ENCODE results near the gene KCNK18.

Gene KCNK18

GRCh38 chr10:117248750-117249465 lies 51.6 kb downstream of the KCNK18 start:
- in situ Hi-C loops (cut with MboI; ENCODE audit: low sequenced_read_pairs) = no loop called here

DNA sequence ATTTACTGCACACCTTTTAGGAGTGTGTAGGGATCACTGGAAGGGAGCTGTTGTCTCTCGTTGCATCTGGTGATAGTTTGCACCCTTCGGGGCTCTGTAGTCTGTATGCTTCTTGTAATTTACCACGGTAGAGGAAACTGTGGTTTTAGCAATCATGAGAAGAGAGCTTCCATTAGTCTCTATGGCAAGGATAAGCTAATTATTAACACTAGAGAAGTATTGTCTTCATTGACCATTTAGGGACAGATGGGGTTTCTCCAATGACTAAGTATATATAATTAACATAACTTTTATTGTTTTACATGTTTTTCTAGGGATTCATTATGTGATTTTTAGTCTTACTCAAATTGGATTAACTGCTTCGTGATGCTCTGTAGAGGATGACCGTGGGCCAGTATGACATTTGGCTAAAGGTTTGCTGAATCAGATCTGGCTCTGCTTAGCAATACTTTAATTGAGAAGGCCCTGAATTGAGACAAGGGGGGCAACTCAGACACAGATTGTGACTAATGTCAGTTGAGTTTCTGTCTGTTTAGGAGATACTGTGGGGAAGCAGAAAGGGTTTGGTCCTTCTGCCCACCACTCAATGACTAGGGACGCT lies 52.3 kb downstream of the KCNK18 start:
- in situ Hi-C loops (cut with MboI; ENCODE audit: low sequenced_read_pairs) = no loop called here

DNA sequence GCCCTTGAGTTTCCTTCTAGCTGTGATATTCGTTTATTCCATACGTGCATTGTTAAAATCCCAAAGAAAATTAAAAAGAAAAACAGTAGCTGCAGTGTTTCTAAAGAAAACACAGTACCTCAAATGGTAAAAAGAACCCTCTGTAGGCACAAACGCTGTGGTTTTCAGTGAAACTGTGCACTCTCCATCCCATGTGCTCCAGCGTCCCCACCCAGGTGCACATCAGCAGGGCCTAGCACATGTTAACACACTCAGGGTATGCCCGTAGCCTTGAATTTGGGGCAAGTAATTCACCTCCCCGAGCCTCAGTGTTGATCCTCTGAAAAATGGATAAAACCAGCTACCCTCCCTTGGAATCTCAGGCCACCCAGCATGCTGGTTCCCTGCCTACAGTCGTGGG lies 53.1 kb downstream of the KCNK18 start:
- in situ Hi-C loops (cut with MboI; ENCODE audit: low sequenced_read_pairs) = no loop called here

- in situ Hi-C loops (cut with MboI; ENCODE audit: low sequenced_read_pairs) = no loop called here
Measured at GRCh38 chr10:117253908-117254307, 56.6 kb downstream of the KCNK18 start.

DNA sequence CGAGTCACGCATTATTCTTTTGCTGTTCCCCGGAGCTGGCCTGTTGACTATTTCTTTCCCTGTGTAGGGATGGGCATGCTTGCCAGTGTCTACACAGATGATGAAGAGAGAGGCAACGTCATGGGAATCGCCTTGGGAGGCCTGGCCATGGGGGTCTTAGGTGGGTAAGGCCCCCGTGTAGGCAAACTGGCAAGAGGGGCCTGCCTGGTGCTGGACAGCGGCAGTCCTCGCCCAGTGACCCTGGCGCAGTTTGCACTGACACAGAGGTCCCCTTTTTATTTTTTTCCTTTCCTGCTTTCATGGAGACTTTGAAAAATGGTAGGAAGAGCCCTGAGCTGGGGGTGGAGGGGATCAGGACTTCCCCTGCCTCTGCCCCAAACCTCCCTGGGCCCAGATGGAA lies 57.0 kb downstream of the KCNK18 start:
- in situ Hi-C loops (cut with MboI; ENCODE audit: low sequenced_read_pairs) = no loop called here

DNA sequence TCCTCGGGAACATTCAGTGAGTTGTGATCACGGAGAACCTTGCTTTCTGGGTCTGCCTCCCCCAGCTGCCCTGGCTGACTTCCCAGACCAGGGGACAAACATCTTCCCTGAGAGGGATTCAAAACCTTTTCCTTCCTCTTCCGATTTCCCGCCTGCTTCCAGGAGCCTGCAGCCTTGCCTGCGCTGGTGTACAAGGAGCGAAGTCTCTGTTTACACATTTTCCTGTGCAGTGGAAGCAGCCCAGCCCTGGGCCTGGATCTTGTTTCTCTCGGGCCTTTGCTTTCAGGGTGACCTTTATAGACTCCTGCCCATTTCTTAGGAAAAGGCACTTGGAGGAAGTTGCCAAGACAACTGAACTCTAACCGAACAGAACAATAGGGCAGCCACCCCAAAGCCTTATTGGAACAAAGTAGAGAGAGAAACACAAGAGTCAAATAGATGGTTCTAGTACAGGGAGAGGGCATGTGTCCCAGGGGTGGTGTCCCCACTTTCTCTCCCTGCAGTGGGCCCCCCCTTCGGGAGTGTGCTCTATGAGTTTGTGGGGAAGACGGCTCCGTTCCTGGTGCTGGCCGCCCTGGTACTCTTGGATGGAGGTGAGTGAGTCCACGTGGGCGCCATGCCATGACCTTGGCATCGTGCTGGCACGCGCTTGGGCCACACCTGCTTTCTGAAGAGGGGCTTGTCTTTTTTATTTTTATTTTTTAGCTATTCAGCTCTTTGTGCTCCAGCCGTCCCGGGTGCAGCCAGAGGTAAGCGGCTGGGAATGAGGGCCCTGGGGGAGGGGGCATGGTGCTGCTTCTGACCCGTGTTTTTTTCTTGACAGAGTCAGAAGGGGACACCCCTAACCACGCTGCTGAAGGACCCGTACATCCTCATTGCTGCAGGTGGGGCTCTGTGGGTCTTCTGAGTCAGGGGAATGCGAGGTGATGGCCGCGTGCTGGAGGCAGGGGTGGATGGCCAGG lies 57.8 kb downstream of the KCNK18 start:
- in situ Hi-C loops (cut with MboI; ENCODE audit: low sequenced_read_pairs) = no loop called here

DNA sequence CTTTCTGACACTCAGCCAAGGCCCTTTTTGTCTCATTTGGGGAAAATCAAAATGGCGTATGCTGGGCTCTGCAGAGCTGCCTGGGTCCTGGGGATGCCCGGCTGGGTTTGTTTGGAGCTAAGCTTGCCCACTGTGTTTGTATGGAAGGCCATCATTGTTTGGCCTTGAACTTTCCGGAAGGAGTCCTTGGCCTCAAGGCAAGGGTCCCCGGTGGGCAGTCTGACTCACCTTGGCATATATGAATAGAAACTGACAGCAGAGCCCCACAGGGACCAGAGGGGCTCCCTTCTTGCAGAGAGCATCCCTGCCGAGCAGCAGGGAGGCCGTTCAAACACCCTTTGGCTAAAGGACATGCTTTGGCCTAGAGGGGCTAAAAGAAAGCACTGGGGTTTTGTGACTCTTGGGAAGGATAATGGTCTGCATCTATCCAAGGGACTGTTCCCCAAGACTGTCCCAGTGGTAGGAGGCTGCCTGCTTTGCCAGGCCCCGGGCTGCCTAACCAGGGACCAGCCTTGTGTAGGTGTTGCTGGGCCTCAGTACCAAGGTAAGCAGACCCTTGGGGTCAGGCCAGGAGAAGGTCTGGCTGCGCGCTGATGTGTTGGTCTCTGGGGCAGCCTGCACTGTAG lies 58.7 kb downstream of the KCNK18 start:
- in situ Hi-C loops (cut with MboI; ENCODE audit: low sequenced_read_pairs) = no loop called here

GRCh38 chr10:117256910-117257309 lies 59.6 kb downstream of the KCNK18 start:
- in situ Hi-C loops (cut with MboI; ENCODE audit: low sequenced_read_pairs) = no loop called here

GRCh38 chr10:117257721-117258120 lies 60.4 kb downstream of the KCNK18 start:
- in situ Hi-C loops (cut with MboI; ENCODE audit: low sequenced_read_pairs) = no loop called here

DNA sequence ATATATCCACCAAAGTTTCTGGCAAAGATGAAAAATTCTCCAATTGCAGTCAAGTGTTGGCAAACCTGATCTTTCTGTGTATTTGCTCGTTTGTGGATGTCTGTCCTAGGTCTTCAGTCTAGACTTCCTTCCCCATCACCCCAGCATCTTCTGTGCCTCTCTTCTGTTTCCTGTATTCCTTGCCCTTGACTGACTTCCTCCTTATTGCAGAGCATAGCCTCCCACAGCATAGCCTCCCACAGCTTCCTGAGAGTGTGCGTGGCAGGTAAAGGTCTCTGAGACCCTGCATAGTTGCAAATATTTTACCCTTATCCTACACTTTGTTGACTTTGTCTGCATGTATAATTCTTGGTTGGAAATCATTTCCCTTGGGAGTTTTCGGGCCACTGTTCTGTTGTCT lies 62.0 kb downstream of the KCNK18 start:
- in situ Hi-C loops (cut with MboI; ENCODE audit: low sequenced_read_pairs) = no loop called here
